Calu3 (cell line): ENCODE data around the gene RASEF. TPM values are rescaled to one million over a fixed set of nuclear protein-coding genes. Genes with fewer than 3 reads are reported as not detected.

Experiments
- BruUV-seq: library from RNA; stranded (reverse); fragments of 400-500 nt; replicated peaks from 2 replicates; lab custom pipeline; 2021; lab: Mats Ljungman, UMichigan
- CTCF ChIA-PET: fragments of 300-600 bp; sonication (Branson Sonifier 250); formaldehyde crosslinking; loops from one replicate; lab custom pipeline; 2022; ENCODE audit warnings: antibody characterized with exemption; lab: Charles Lee
- DNase-seq: peaks from one replicate; pipeline ENCODE4 v3.0.0; 2022
- H3K27ac Mint-ChIP-seq: one replicate; pipeline ENCODE4 v1.8.0; 2022; ENCODE audit warnings: mixed read lengths; ENCODE audit not compliant: unreplicated experiment
- H3K27me3 Mint-ChIP-seq: one replicate; pipeline ENCODE4 v1.8.0; 2022; ENCODE audit warnings: mixed read lengths; ENCODE audit not compliant: unreplicated experiment
- H3K36me3 Mint-ChIP-seq: one replicate; pipeline ENCODE4 v1.8.0; 2022; ENCODE audit warnings: mild to moderate bottlenecking, moderate library complexity, mixed read lengths; ENCODE audit not compliant: insufficient read depth, unreplicated experiment
- H3K4me1 Mint-ChIP-seq: one replicate; pipeline ENCODE4 v1.8.0; 2022; ENCODE audit warnings: mild to moderate bottlenecking, low read depth, mixed read lengths; ENCODE audit not compliant: unreplicated experiment
- H3K4me3 Mint-ChIP-seq: one replicate; pipeline ENCODE4 v1.8.0; 2022; ENCODE audit warnings: mild to moderate bottlenecking, low read depth, moderate library complexity, mixed read lengths; ENCODE audit not compliant: unreplicated experiment
- H3K9me3 Mint-ChIP-seq: one replicate; pipeline ENCODE4 v1.8.0; 2022; ENCODE audit warnings: low read depth, mixed read lengths; ENCODE audit not compliant: unreplicated experiment
- CTCF ChIP-seq: fragments of 200-600 bp; IDR thresholded peaks from one replicate; pipeline ENCODE4 v1.8.0; 2022; ENCODE audit warnings: antibody characterized with exemption; ENCODE audit not compliant: unreplicated experiment
- intact Hi-C: fragments of 100-400 bp; cut with micrococcal nuclease; formaldehyde crosslinking; loops from one replicate; pipeline ENCODE4 v1.10.0; 2022; ENCODE audit not compliant: unreplicated experiment
- total RNA-seq: library from RNA; stranded (reverse); gene quantifications from 2 replicates; pipeline ENCODE4 v1.2.3, GENCODE V29; 2022

The RASEF gene
- total RNA-seq, 1 experiment from 2014 or later: 38.8 TPM

DNA sequence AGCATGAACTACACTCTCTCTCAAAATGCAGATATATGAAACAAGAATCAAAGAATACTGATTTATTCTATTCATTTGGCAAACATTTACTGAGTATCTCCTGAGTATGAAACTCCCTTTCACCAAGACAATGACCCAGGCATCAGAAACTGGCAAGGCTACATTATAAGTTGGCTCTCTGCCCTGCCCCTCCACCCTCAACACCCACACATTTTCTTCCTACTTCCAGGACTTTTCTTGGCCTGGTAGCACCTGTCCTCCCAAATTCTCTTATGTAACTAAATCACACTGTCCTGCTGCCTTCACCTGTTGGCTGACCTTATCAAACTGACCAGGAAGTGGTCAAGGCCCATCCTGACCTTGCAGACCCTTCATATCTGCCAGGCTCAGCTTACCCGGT lies 3.5 kb downstream of the RASEF start:
- intact Hi-C loops: no loop called here
- peak overlapping the region; percentile 85 for H3K4me3 Mint-ChIP-seq
- no TSS peak for BruUV-seq
- DNase-seq: peak; percentile 39
- CTCF ChIA-PET: interaction anchor here (1.0 kb wide), 1 partner anchor 11 kb away, joined by 3 read pairs; no protein-coding TSS in a partner anchor
- H3K27ac Mint-ChIP-seq: peak overlapping the region; percentile 86
- H3K36me3 Mint-ChIP-seq: peaks cover 73% of the 10 kb centered on the region
- H3K4me1 Mint-ChIP-seq: peaks cover 17% of the 10 kb centered on the region
- H3K9me3 Mint-ChIP-seq: peaks cover 5% of the 10 kb centered on the region
- no peak for TF ChIP-seq CTCF
- H3K27me3 Mint-ChIP-seq: no peaks in the 10 kb centered on the region

DNA sequence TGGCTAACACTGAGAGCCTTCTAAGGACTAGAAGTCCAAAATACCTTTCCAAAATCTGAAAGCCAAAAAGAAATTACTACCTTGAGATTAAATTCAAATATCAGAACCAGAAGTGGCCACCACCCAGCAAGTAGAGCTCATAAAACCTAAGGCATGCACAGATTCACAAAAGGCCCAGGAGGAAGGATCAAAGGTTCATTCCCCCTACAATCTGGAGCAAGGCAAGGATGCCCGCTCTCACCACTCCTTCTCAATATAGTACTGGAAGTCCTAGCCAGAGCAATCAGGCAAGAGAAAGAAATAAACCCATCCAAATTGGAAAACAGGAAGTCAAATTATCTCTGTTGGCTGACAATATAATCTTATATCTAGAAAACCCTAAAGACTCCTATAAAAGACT lies 6.0 kb downstream of the RASEF start:
- no peak for DNase-seq
- Mint-ChIP-seq H3K9me3 (peaks cover 5% of the 10 kb centered on the region), H3K4me1 (peaks cover 17% of the 10 kb centered on the region), H3K4me3 (no peak overlapping the region), H3K36me3 (peaks cover 50% of the 10 kb centered on the region), H3K27ac (no peak overlapping the region), H3K27me3 (no peaks in the 10 kb centered on the region)
- TF ChIP-seq CTCF: no peak
- CTCF ChIA-PET: no interaction called here
- intact Hi-C loops: no loop called here
- BruUV-seq: no TSS peak

GRCh38 chr9:83056174-83056573 lies 6.8 kb downstream of the RASEF start:
- intact Hi-C loops: no loop called here
- no TSS peak for BruUV-seq
- H3K27ac Mint-ChIP-seq: no peak overlapping the region
- H3K4me1 Mint-ChIP-seq: peaks cover 17% of the 10 kb centered on the region
- no peak for TF ChIP-seq CTCF
- H3K4me3 Mint-ChIP-seq: no peak overlapping the region
- no peaks in the 10 kb centered on the region for H3K27me3 Mint-ChIP-seq
- peaks cover 43% of the 10 kb centered on the region for H3K36me3 Mint-ChIP-seq
- H3K9me3 Mint-ChIP-seq: peaks cover 5% of the 10 kb centered on the region
- CTCF ChIA-PET: no interaction called here
- no peak for DNase-seq

DNA sequence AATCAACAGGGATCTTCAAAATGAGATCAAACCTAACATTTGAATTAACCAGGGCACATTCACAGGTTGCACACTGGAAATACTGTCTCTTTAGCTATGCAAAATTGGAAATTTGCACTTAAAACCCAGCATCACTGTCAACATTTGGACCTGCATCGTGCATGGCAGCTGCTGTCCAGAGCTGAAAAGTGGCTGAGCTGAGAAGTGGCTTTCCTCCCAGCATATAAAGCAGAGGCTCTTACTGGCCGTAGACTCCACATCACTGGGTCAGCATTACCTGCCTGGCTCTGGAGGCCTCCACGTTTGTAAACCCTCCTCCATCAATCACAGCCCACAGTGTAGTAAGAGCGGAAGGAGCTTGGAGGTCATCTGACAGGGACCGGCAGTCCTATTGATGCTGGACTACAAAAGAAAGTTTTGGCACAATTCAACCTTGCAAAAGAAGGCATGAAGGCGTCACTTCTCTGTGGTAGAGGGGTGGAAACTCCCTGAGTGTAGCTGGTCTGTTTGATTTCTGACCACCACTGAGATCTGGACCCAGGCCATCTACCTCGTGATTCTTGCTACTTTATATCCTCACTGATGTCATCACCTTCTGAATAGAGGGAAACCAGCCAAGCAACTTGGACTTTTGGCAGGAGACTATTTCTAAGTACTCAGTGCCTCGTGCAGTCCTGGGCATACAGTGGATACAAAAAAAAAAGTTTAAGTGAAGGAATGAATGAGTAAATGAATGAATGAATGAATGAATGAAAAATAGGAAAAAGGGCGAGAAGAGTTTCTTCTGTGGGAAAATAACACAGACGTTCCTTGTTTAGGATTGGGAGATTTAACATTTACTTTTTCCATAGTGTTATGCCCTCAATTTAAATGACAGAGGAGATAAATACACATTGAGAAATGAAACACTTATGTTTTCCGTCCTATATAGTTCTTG lies 14.8 kb downstream of the RASEF start:
- Mint-ChIP-seq H3K27me3 (no peaks in the 10 kb centered on the region), H3K36me3 (peaks cover 30% of the 10 kb centered on the region), H3K27ac (peak overlapping the region; percentile 60), H3K4me1 (peaks cover 38% of the 10 kb centered on the region), H3K9me3 (no peaks in the 10 kb centered on the region), H3K4me3 (peak overlapping the region; percentile 36)
- CTCF ChIA-PET: interaction anchor here (0.9 to 1.7 kb wide), 5 partner anchors 12 to 35 kb away, joined by 3 to 9 read pairs (median 7); partner anchors contain the start of gene RASEF
- DNase-seq: peak; percentile 76
- TF ChIP-seq CTCF: no peak
- intact Hi-C loops: no loop called here
- BruUV-seq: no TSS peak
